ENCODE results near the gene TMCO4.

Gene TMCO4

GRCh38 chr1:19680644-19681043, 119.1 kb downstream of the TMCO4 start:
- no peak for DNase-seq

DNA sequence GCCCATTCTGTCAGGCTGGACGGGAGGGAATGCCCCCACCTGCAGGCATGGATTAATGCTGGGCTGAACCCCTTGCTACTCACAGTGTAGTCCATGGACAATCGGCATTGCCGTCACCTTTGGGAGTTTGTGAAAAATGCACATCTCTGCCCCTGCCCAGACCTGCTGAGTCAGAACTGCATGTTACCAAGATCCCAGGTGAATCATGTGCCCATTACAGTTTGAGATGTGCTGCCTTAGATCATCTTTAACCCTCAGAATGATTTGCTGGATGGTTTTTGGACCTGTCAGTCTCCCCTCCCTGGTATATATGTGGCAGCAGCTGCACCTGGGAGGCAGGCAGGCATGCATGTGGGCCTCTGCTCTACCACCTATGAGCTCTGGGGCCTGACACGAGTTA, 120.0 kb downstream of the TMCO4 start:
- no peak for DNase-seq

DNA sequence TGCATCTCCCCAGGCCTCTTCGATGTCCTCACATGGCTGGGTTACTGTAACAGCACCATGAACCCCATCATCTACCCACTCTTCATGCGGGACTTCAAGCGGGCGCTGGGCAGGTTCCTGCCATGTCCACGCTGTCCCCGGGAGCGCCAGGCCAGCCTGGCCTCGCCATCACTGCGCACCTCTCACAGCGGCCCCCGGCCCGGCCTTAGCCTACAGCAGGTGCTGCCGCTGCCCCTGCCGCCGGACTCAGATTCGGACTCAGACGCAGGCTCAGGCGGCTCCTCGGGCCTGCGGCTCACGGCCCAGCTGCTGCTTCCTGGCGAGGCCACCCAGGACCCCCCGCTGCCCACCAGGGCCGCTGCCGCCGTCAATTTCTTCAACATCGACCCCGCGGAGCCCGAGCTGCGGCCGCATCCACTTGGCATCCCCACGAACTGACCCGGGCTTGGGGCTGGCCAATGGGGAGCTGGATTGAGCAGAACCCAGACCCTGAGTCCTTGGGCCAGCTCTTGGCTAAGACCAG, 120.7 kb downstream of the TMCO4 start:
- DNase-seq = no peak

- DNase-seq = no peak
Measured at GRCh38 chr1:19678493-19678892, 121.2 kb downstream of the TMCO4 start.

GRCh38 chr1:19676438-19676922, 123.2 kb downstream of the TMCO4 start:
- DNase-seq = no peak

GRCh38 chr1:19675797-19676196, 123.9 kb downstream of the TMCO4 start:
- DNase-seq = no peak

DNA sequence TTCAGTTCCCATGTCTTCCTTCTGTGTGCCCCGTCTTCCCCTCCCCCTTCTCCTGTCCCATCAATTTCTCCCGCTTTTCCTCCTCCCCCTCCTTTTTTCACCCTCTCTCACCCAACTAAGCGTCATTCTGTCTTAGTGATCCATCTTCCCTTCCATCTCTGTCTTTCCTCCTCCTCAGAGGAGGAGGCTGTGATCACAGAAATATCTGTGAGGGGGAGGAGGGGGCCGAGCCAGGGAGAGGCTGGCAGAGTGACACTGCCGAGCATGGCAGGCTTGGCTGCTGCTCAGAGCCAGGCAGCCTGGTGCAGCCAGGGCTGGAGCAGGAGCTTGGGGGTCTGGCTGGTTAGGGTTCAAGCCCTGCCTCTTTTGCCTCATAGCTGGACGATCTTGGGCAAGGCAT, 127.5 kb downstream of the TMCO4 start:
- DNase-seq = no peak

DNA sequence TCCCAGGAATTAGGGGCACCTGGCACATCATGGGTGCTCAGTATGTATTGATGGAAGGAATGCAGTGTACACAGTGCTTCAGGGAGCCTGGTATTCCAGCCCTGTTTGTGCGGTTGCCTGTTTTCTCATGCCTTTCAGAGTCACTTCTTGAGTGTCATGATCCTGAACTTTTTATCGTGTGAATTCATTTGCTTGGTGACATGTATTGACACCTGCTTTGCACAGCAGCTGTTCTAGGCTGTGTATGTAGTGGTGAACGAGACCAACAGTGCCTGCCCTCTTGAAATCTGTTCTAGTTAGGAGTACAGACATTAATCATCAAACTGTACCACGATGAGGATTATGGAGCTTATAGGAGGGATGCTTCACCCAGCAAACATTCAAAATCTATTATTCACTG, 128.9 kb downstream of the TMCO4 start:
- no peak for DNase-seq

GRCh38 chr1:19668888-19669287, 130.8 kb downstream of the TMCO4 start:
- no peak for DNase-seq

GRCh38 chr1:19665496-19666465, 133.9 kb downstream of the TMCO4 start:
- DNase-seq = no peak

- no peak for DNase-seq
Measured at GRCh38 chr1:19665186-19665495, 134.6 kb downstream of the TMCO4 start.

DNA sequence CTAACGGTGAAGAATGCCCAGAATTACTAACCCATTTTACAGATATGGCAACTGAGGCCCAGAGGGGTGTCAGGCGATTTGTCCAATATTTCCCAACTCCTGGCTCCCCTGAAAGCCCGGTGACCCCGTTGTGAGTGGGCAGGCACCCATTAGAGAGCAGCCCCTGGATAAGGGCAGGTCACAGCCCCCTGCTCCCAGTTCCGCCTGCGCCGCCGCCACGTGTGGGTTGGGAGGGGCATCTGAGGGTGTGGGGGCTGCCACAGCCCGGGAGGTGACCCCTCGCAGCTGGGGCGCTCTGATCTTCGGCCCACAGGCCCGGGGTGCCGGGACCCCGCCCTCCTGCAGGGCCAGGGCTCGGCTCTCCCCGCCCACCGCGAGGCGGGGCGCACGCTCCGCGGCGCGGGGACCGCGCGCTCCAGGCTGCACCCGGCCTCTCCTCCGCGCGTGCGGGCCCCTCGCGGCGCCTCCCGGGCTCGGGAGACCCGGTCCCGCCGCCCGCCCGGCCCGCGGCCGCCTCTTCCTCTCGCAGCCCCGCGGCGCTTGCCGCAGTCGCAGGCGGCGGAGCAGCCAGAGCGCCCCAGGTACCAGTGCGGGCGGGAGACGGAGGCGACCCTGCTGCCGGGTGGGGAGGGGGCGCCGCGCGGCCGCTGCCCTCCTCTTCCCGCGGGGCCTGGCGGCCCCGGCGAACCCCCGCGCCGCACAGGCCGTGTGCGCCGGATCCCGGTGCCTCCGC, 135.1 kb downstream of the TMCO4 start, which contains the start of gene HTR6:
Gene HTR6 (plus strand): TSS at position 423 of the 733 bp plus-strand sequence. CDS start 879 bp downstream, outside the sequence.
- peak in 1 of 2 donors; percentile 38 for DNase-seq

DNA sequence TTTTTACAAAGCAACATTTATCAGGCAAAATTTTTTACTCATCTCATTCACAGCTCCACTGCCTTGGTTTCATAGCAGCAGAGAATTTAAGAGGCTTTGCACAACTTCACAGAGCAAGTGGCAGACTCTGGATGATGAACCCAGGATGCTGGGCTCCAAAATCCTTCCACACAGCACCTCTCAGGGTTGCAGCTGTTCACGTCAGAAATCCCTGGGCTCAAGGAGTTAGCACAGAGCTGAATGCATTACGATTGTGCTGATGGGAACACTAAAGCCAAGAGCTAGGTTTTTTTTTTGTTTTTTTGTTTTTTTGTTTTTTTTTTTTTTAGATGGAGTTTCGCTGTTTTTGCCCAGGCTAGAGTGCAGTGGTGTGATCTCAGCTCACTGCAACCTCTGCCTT, 137.4 kb downstream of the TMCO4 start:
- DNase-seq = no peak

- peak; percentile 36 to 54 for DNase-seq
Measured at GRCh38 chr1:19661721-19662228, 137.9 kb downstream of the TMCO4 start.

GRCh38 chr1:19658186-19658585, 141.5 kb downstream of the TMCO4 start:
- DNase-seq = no peak

GRCh38 chr1:19657511-19657910, 142.2 kb downstream of the TMCO4 start:
- no peak for DNase-seq

DNA sequence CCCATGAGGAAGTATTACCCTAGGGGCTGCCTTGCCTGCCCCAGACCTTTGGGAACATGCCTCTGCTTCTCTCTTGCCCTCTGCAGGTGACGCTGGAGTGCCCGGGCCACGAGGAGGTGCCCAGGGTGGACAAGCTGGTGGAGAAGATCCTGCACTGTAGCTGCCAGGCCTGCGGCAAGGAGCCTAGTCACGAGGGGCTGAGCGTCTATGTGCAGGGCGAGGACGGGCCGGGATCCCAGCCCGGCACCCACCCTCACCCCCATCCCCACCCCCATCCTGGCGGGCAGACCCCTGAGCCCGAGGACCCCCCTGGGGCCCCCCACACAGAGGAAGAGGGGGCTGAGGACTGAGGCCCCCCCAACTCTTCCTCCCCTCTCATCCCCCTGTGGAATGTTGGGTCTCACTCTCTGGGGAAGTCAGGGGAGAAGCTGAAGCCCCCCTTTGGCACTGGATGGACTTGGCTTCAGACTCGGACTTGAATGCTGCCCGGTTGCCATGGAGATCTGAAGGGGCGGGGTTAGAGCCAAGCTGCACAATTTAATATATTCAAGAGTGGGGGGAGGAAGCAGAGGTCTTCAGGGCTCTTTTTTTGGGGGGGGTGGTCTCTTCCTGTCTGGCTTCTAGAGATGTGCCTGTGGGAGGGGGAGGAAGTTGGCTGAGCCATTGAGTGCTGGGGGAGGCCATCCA, 142.8 kb downstream of the TMCO4 start:
- no peak for DNase-seq

DNA sequence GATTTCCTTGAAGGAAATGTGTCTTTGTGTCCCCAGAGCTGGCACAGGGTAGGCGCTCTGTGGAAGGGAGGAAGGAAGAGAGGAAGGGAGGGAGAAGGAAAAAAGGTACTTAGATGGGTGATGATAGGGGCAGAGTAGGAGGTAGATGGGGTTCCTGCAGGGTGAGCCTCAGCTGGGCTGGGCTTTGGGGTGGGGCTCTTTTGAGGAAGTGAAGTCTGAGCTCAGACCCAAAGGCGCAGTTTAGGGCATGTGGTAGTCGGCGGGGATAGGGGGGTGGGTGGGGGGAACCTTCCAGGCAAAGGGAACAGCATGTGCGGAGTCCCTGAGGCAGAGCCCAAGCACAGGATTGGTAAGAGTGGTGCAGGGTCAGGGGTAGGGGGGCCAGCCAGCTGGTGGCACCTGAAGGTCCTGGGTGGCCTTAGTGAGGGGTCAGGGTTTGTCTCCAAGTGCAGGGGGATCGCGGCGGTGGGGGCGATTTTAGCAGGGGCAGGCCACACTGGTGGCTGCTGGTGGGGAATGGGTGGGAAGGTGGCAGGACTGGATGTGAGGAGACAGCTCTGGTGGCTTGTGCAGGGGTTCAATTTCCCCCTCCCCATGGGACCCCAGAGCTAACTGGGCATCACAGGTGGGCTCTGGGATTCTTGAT, 143.5 kb downstream of the TMCO4 start:
- no peak for DNase-seq

DNA sequence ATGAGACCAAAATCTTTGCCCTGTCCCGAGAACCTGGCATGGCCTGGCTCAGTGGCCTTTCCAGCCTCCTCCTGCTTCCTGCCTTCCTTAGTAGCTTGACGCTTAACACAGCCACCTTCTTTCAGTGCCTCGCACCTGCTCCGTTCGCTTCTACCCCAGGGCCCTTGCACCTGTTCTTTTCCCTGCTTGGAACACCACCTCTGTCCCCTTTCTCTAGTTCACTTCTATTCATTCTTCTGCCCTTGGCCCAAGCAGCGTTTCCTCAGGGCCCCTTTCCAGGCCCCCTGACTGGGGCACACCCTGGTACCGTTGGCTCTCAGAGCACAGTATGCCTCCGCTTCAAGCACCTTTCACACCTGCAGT, 144.0 kb downstream of the TMCO4 start:
- no peak for DNase-seq

DNA sequence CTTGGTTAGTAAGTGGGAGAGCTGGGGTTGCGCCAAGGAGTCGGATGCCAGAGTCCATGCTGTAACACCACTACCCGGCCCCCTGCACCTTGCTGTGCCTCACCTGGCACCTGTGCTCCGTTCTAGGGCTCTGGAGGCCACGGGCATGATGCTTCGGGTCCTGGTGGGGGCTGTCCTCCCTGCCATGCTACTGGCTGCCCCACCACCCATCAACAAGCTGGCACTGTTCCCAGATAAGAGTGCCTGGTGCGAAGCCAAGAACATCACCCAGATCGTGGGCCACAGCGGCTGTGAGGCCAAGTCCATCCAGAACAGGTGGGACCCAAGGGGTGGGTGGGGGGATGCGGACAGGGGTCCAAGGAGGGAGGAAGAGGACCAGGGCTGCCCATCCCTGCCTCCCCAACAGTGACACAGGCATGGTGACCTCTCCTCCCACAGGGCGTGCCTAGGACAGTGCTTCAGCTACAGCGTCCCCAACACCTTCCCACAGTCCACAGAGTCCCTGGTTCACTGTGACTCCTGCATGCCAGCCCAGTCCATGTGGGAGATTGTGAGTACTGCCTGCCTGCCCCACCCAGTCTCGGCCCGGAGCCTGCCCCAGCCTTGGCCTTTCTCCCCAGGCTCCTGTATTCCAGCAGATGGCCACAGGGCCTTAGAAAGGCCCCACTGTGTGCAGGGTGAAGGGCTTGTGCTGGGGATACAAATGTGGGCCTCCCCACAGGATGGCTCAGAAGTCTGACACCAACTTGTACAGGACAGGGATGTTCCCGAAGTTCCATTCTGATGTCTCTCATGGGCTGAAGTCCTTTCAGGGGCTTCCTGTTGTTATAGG, 144.6 kb downstream of the TMCO4 start:
- DNase-seq = no peak

- DNase-seq = no peak
Measured at GRCh38 chr1:19654386-19654785, 145.3 kb downstream of the TMCO4 start.
